Measurements from ENCODE around the gene C12orf60.

The C12orf60 gene

GRCh38 chr12:14770496-14771461 is 32.7 kb upstream of the C12orf60 start:
- Histone ChIP-seq H3K9me2 (replicated peaks; ENCODE audit: control insufficient read depth, low read length) (no peaks in the 10 kb centered on the region), H3K4me1 (ENCODE audit: control insufficient read depth, low read length) (peaks cover 64% of the 10 kb centered on the region), H3K9me3 (ENCODE audit: control insufficient read depth, insufficient read depth, low read length) (no peaks in the 10 kb centered on the region), H3K79me2 (ENCODE audit: control insufficient read depth, low read length) (peaks cover 44% of the 10 kb centered on the region), H4K20me1 (ENCODE audit: control insufficient read depth, insufficient read depth, low read depth, low read length) (no peaks in the 10 kb centered on the region), H3F3A (ENCODE audit: control insufficient read depth, insufficient read depth) (peaks cover 35% of the 10 kb centered on the region), H3K27ac (ENCODE audit: low read depth, low read length) (peak overlapping the region; percentile 96), H3K27me3 (ENCODE audit: control insufficient read depth, low read length) (no peaks in the 10 kb centered on the region), H3K36me3 (ENCODE audit: control insufficient read depth, low read length) (peaks cover 32% of the 10 kb centered on the region), H3K4me2 (ENCODE audit: low read length) (peak overlapping the region; percentile 94), H3K4me3 (ENCODE audit: low read length) (peak overlapping the region; percentile 95)
- TF ChIP-seq, protein P1, sequence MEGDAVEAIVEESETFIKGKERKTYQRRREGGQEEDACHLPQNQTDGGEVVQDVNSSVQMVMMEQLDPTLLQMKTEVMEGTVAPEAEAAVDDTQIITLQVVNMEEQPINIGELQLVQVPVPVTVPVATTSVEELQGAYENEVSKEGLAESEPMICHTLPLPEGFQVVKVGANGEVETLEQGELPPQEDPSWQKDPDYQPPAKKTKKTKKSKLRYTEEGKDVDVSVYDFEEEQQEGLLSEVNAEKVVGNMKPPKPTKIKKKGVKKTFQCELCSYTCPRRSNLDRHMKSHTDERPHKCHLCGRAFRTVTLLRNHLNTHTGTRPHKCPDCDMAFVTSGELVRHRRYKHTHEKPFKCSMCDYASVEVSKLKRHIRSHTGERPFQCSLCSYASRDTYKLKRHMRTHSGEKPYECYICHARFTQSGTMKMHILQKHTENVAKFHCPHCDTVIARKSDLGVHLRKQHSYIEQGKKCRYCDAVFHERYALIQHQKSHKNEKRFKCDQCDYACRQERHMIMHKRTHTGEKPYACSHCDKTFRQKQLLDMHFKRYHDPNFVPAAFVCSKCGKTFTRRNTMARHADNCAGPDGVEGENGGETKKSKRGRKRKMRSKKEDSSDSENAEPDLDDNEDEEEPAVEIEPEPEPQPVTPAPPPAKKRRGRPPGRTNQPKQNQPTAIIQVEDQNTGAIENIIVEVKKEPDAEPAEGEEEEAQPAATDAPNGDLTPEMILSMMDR (IDR thresholded peaks at IDR 0.05; ENCODE audit: low read depth, low read length, poor library complexity, severe bottlenecking) = no peak
- no peak for TF ChIP-seq EZH2phosphoT487 (IDR thresholded peaks at IDR 0.05; ENCODE audit: borderline replicate concordance, low read length)

- H3K4me3 ChIP-seq (ENCODE audit: low read length) = peak overlapping the region; percentile 95
- TF ChIP-seq EZH2phosphoT487 (IDR thresholded peaks at IDR 0.05; ENCODE audit: borderline replicate concordance, low read length) = no peak
- peaks cover 70% of the 10 kb centered on the region for H3K4me1 ChIP-seq (ENCODE audit: control insufficient read depth, low read length)
- H3K4me2 ChIP-seq (ENCODE audit: low read length) = peak overlapping the region; percentile 94
- no peaks in the 10 kb centered on the region for H3K27me3 ChIP-seq (ENCODE audit: control insufficient read depth, low read length)
- no peaks in the 10 kb centered on the region for H3K9me2 ChIP-seq (replicated peaks; ENCODE audit: control insufficient read depth, low read length)
- no peaks in the 10 kb centered on the region for H4K20me1 ChIP-seq (ENCODE audit: control insufficient read depth, insufficient read depth, low read depth, low read length)
- peaks cover 44% of the 10 kb centered on the region for H3K79me2 ChIP-seq (ENCODE audit: control insufficient read depth, low read length)
- peaks cover 42% of the 10 kb centered on the region for H3F3A ChIP-seq (ENCODE audit: control insufficient read depth, insufficient read depth)
- H3K36me3 ChIP-seq (ENCODE audit: control insufficient read depth, low read length) = peaks cover 30% of the 10 kb centered on the region
- peak overlapping the region; percentile 96 for H3K27ac ChIP-seq (ENCODE audit: low read depth, low read length)
- H3K9me3 ChIP-seq (ENCODE audit: control insufficient read depth, insufficient read depth, low read length) = no peaks in the 10 kb centered on the region
Observed at GRCh38 chr12:14771651-14772137, 31.8 kb upstream of the C12orf60 start.

DNA sequence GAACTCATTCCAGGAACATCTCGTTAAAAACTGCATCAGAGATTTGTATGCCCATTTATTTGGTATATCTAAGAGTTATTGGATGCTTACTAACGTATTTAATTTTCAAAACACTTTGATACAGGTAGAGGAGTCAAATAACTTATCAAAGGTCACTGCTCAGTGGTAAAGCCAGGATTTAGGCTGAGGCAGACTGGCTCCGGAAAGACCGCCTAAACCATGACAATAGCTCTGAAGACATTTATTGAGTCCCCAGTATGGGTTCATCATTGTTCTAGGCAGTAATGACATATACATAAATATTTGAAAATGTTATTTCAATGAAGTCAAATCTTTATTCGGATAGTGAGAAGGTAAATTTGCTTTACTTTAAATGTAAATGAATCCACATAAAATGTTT is 30.5 kb upstream of the C12orf60 start:
- Histone ChIP-seq H3K36me3 (ENCODE audit: control insufficient read depth, low read length) (peaks cover 19% of the 10 kb centered on the region), H3K27ac (ENCODE audit: low read depth, low read length) (peak overlapping the region; percentile 60; the same call in 1 of the 2 replicates), H3K27me3 (ENCODE audit: control insufficient read depth, low read length) (no peaks in the 10 kb centered on the region), H3K9me2 (replicated peaks; ENCODE audit: control insufficient read depth, low read length) (no peaks in the 10 kb centered on the region), H3K4me2 (ENCODE audit: low read length) (peak overlapping the region; percentile 73), H3K4me3 (ENCODE audit: low read length) (peak overlapping the region; percentile 84), H3F3A (ENCODE audit: control insufficient read depth, insufficient read depth) (peaks cover 34% of the 10 kb centered on the region), H3K4me1 (ENCODE audit: control insufficient read depth, low read length) (peaks cover 63% of the 10 kb centered on the region), H4K20me1 (ENCODE audit: control insufficient read depth, insufficient read depth, low read depth, low read length) (no peaks in the 10 kb centered on the region), H3K9me3 (ENCODE audit: control insufficient read depth, insufficient read depth, low read length) (no peaks in the 10 kb centered on the region), H3K79me2 (ENCODE audit: control insufficient read depth, low read length) (peaks cover 38% of the 10 kb centered on the region)
- no peak for TF ChIP-seq EZH2phosphoT487 (IDR thresholded peaks at IDR 0.05; ENCODE audit: borderline replicate concordance, low read length)
- TF ChIP-seq, protein P1 (IDR thresholded peaks at IDR 0.05; ENCODE audit: low read depth, low read length, poor library complexity, severe bottlenecking) = no peak

- H3K9me2 ChIP-seq (replicated peaks; ENCODE audit: control insufficient read depth, low read length) = no peaks in the 10 kb centered on the region
- H3K9me3 ChIP-seq (ENCODE audit: control insufficient read depth, insufficient read depth, low read length) = no peaks in the 10 kb centered on the region
- peaks cover 16% of the 10 kb centered on the region for H3K36me3 ChIP-seq (ENCODE audit: control insufficient read depth, low read length)
- H3K4me3 ChIP-seq (ENCODE audit: low read length) = peak overlapping the region; percentile 84
- no peaks in the 10 kb centered on the region for H3K27me3 ChIP-seq (ENCODE audit: control insufficient read depth, low read length)
- peak overlapping the region; percentile 73 for H3K4me2 ChIP-seq (ENCODE audit: low read length)
- no peaks in the 10 kb centered on the region for H4K20me1 ChIP-seq (ENCODE audit: control insufficient read depth, insufficient read depth, low read depth, low read length)
- H3K27ac ChIP-seq (ENCODE audit: low read depth, low read length) = peak overlapping the region; percentile 60
- TF ChIP-seq, protein P1 (IDR thresholded peaks at IDR 0.05; ENCODE audit: low read depth, low read length, poor library complexity, severe bottlenecking) = no peak
- no peak for TF ChIP-seq EZH2phosphoT487 (IDR thresholded peaks at IDR 0.05; ENCODE audit: borderline replicate concordance, low read length)
- peaks cover 56% of the 10 kb centered on the region for H3K4me1 ChIP-seq (ENCODE audit: control insufficient read depth, low read length)
- H3F3A ChIP-seq (ENCODE audit: control insufficient read depth, insufficient read depth) = peaks cover 33% of the 10 kb centered on the region
- peaks cover 37% of the 10 kb centered on the region for H3K79me2 ChIP-seq (ENCODE audit: control insufficient read depth, low read length)
Observed at GRCh38 chr12:14773685-14774073, 29.8 kb upstream of the C12orf60 start.
